C4-2B (cell line): ENCODE measurements around the gene ITPKB.

Experiments
- H3K27ac ChIP-seq: fragments of 450-650 bp; 2 replicates; pipeline ENCODE4 v1.5.1; 2017
- CTCF ChIP-seq: fragments of 450-650 bp; conservative IDR thresholded peaks from 2 replicates; pipeline ENCODE4 v1.5.1; 2017; ENCODE audit warnings: mild to moderate bottlenecking
- ZFX ChIP-seq: fragments of 450-650 bp; IDR thresholded peaks from 2 replicates; pipeline ENCODE4 v1.6.1; 2017

The ITPKB gene

GRCh38 chr1:226686440-226687425 lies 52.3 kb downstream of the ITPKB start:
- H3K27ac ChIP-seq: no peak overlapping the region
- TF ChIP-seq CTCF (no peak), ZFX (no peak)

GRCh38 chr1:226685196-226685820 lies 53.8 kb downstream of the ITPKB start:
- H3K27ac ChIP-seq: no peak overlapping the region
- TF ChIP-seq CTCF (no peak), ZFX (no peak)

- no peak overlapping the region for H3K27ac ChIP-seq
These were observed 55.1 kb downstream of the ITPKB start for GRCh38 chr1:226684026-226684425.

GRCh38 chr1:226682871-226683814 lies 55.9 kb downstream of the ITPKB start:
- TF ChIP-seq CTCF (no peak), ZFX (no peak)
- H3K27ac ChIP-seq: no peak overlapping the region

More at GRCh38 chr1:226684026-226684425, 55.1 kb downstream of the ITPKB start:
- TF ChIP-seq CTCF: no peak
- TF ChIP-seq ZFX: no peak

- H3K27ac ChIP-seq: no peak overlapping the region
- TF ChIP-seq ZFX (no peak), CTCF (no peak)
These were observed 57.2 kb downstream of the ITPKB start for GRCh38 chr1:226681652-226682493.

GRCh38 chr1:226680653-226681052 lies 58.4 kb downstream of the ITPKB start:
- H3K27ac ChIP-seq: no peak overlapping the region
- TF ChIP-seq CTCF: no peak
